Smooth muscle cell (in vitro differentiated cells): ENCODE results near the gene NINJ2. TPM values are rescaled to one million over a fixed set of nuclear protein-coding genes. Genes with fewer than 3 reads are reported as not detected.

Source experiments
- DNase-seq: peaks from one replicate; lab custom pipeline; 2025; ENCODE audit not compliant: unreplicated experiment; lab: John Stamatoyannopoulos, UW
- H2AFZ ChIP-seq: fragments of 200-600 bp; sonication (generic); 2 replicates; pipeline ENCODE4 v1.6.0; 2016; ENCODE audit warnings: antibody characterized with exemption, low read depth, mild to moderate bottlenecking
- H3F3A ChIP-seq: fragments of 200-600 bp; sonication (generic); 2 replicates; pipeline ENCODE4 v1.6.0; 2017; ENCODE audit warnings: antibody characterized with exemption, low read depth
- H3K27ac ChIP-seq: fragments of 200-600 bp; sonication (generic); 2 replicates; pipeline ENCODE4 v1.5.1; 2016; ENCODE audit warnings: low read depth, mild to moderate bottlenecking
- H3K27me3 ChIP-seq: fragments of 200-600 bp; sonication (generic); 2 replicates; pipeline ENCODE4 v1.6.1; 2016; ENCODE audit warnings: low read depth, mild to moderate bottlenecking
- H3K36me3 ChIP-seq: fragments of 200-600 bp; sonication (generic); 2 replicates; pipeline ENCODE4 v1.5.1; 2016; ENCODE audit warnings: low read depth
- H3K4me1 ChIP-seq: fragments of 200-600 bp; sonication (generic); 2 replicates; pipeline ENCODE4 v1.5.1; 2016; ENCODE audit warnings: low read depth
- H3K4me2 ChIP-seq: fragments of 200-600 bp; sonication (generic); 2 replicates; pipeline ENCODE4 v1.6.0; 2016; ENCODE audit warnings: mild to moderate bottlenecking
- H3K4me3 ChIP-seq: fragments of 200-600 bp; sonication (generic); 2 replicates; pipeline ENCODE4 v1.5.1; 2016; ENCODE audit warnings: mild to moderate bottlenecking
- H3K79me2 ChIP-seq: fragments of 200-600 bp; sonication (generic); 2 replicates; pipeline ENCODE4 v1.6.0; 2016; ENCODE audit warnings: low read depth, mild to moderate bottlenecking
- H3K9ac ChIP-seq: fragments of 200-600 bp; sonication (generic); 2 replicates; pipeline ENCODE4 v1.6.0; 2016; ENCODE audit warnings: low read depth
- H3K9me3 ChIP-seq: fragments of 200-600 bp; sonication (generic); replicated peaks from 2 replicates; pipeline ENCODE4 v1.5.1; 2016; ENCODE audit warnings: low read depth
- H4K20me1 ChIP-seq: fragments of 200-600 bp; sonication (generic); 2 replicates; pipeline ENCODE4 v1.6.0; 2016; ENCODE audit warnings: low read depth
- CTCF ChIP-seq: fragments of 200-600 bp; sonication (generic); IDR thresholded peaks from 2 replicates; pipeline ENCODE4 v1.5.1; 2017; ENCODE audit warnings: borderline replicate concordance, mild to moderate bottlenecking, antibody characterized with exemption; ENCODE audit not compliant: insufficient read depth, poor library complexity, severe bottlenecking
- WGBS: methylation state at CpG from one replicate; pipeline ENCODE4 v1.1.7; 2016; ENCODE audit warnings: low lambda C conversion rate; 5-methylcytosine and 5-hydroxymethylcytosine counted together
- polyA plus RNA-seq: library from polyadenylated mRNA; unstranded; fragments of >200 nt; fragmentation: Nextera tagmentation; extraction: Ambion mirVana; gene quantifications from 2 replicates; pipeline ENCODE4 v1.2.1, GENCODE V29; 2016
- total RNA-seq: library from RNA; depleted of rRNA; stranded (reverse); fragments of >200 nt; gene quantifications from 2 replicates; pipeline ENCODE4 v1.2.3, GENCODE V29; 2014

The NINJ2 gene
- total and polyA plus RNA-seq, 2 experiments from 2014 or later = 4.2 to 12.1 TPM

- no peaks in the 10 kb centered on the region for H4K20me1 ChIP-seq
- H3K9me3 ChIP-seq = no peaks in the 10 kb centered on the region
- no peaks in the 10 kb centered on the region for H3F3A ChIP-seq
- TF ChIP-seq CTCF = no peak
- H3K36me3 ChIP-seq = no peaks in the 10 kb centered on the region
- WGBS = 97% methylated on average over 2 of the region's 2 CpGs
- no peak overlapping the region for H3K4me2 ChIP-seq
- H3K27me3 ChIP-seq = no peaks in the 10 kb centered on the region
- no peak overlapping the region for H2AFZ ChIP-seq
- DNase-seq = no peak
- H3K9ac ChIP-seq = no peak overlapping the region
- no peaks in the 10 kb centered on the region for H3K79me2 ChIP-seq
- no peak overlapping the region for H3K4me3 ChIP-seq
- H3K27ac ChIP-seq = no peak overlapping the region
- H3K4me1 ChIP-seq = no peaks in the 10 kb centered on the region
Measured at GRCh38 chr12:692274-692673, 29.0 kb upstream of the NINJ2 start.

GRCh38 chr12:690466-690865 lies 27.2 kb upstream of the NINJ2 start:
- Histone ChIP-seq H3K27ac (no peak overlapping the region), H3K9me3 (no peaks in the 10 kb centered on the region), H3K27me3 (no peaks in the 10 kb centered on the region), H4K20me1 (no peaks in the 10 kb centered on the region), H3K79me2 (no peaks in the 10 kb centered on the region), H3K4me2 (no peak overlapping the region), H3F3A (no peaks in the 10 kb centered on the region), H3K4me1 (no peaks in the 10 kb centered on the region), H3K4me3 (no peak overlapping the region), H3K36me3 (no peaks in the 10 kb centered on the region), H3K9ac (no peak overlapping the region), H2AFZ (no peak overlapping the region)
- no peak for TF ChIP-seq CTCF
- DNase-seq = no peak
- 85% methylated on average over 12 of the region's 12 CpGs for WGBS

- 59% methylated on average over 3 of the region's 3 CpGs for WGBS
- no peaks in the 10 kb centered on the region for H3K79me2 ChIP-seq
- H3K27ac ChIP-seq = no peak overlapping the region
- no peak for DNase-seq
- H3K4me1 ChIP-seq = peaks cover 4% of the 10 kb centered on the region
- no peaks in the 10 kb centered on the region for H3F3A ChIP-seq
- H3K9me3 ChIP-seq = no peaks in the 10 kb centered on the region
- no peak overlapping the region for H3K9ac ChIP-seq
- no peak for TF ChIP-seq CTCF
- no peaks in the 10 kb centered on the region for H3K36me3 ChIP-seq
- no peak overlapping the region for H3K4me3 ChIP-seq
- H3K4me2 ChIP-seq = no peak overlapping the region
- no peaks in the 10 kb centered on the region for H4K20me1 ChIP-seq
- no peak overlapping the region for H2AFZ ChIP-seq
- H3K27me3 ChIP-seq = no peaks in the 10 kb centered on the region
Measured at GRCh38 chr12:685388-685787, 22.1 kb upstream of the NINJ2 start.

GRCh38 chr12:684416-684815 lies 21.2 kb upstream of the NINJ2 start:
- H3K4me1 ChIP-seq = peaks cover 4% of the 10 kb centered on the region
- no peaks in the 10 kb centered on the region for H3K36me3 ChIP-seq
- H3K27me3 ChIP-seq = no peaks in the 10 kb centered on the region
- H3K9me3 ChIP-seq = no peaks in the 10 kb centered on the region
- H3K4me2 ChIP-seq = no peak overlapping the region
- no peak overlapping the region for H3K27ac ChIP-seq
- H2AFZ ChIP-seq = no peak overlapping the region
- no peak for DNase-seq
- no peaks in the 10 kb centered on the region for H4K20me1 ChIP-seq
- no peak for TF ChIP-seq CTCF
- H3F3A ChIP-seq = no peaks in the 10 kb centered on the region
- no peak overlapping the region for H3K9ac ChIP-seq
- 76% methylated on average over 4 of the region's 4 CpGs for WGBS
- H3K4me3 ChIP-seq = no peak overlapping the region
- no peaks in the 10 kb centered on the region for H3K79me2 ChIP-seq
